MM.1S (cell line): Measurements from ENCODE around the gene KAT6B.

Experiments used
- DNase-seq: peaks from one replicate; pipeline ENCODE4 v3.0.0-alpha.2; 2015
- H2AFZ ChIP-seq: fragments of 300-600 bp; sonication (generic); 2 replicates; pipeline ENCODE4 v1.6.0; 2016; ENCODE audit warnings: antibody characterized with exemption, low read length
- H3F3A ChIP-seq: fragments of 300-600 bp; sonication (generic); 2 replicates; pipeline ENCODE4 v1.6.1; 2016; ENCODE audit warnings: mild to moderate bottlenecking, antibody characterized with exemption, low read length, moderate library complexity, mixed read lengths; ENCODE audit not compliant: insufficient read depth
- H3K27ac ChIP-seq: fragments of 300-600 bp; sonication (generic); 2 replicates; pipeline ENCODE4 v1.5.1; 2016; ENCODE audit warnings: mild to moderate bottlenecking, low read length
- H3K27me3 ChIP-seq: fragments of 300-600 bp; sonication (generic); replicated peaks from 2 replicates; pipeline ENCODE4 v1.6.0; 2016; ENCODE audit warnings: low read length; ENCODE audit not compliant: insufficient read depth
- H3K36me3 ChIP-seq: fragments of 300-600 bp; sonication (generic); replicated peaks from 2 replicates; pipeline ENCODE4 v1.6.1; 2016; ENCODE audit warnings: mild to moderate bottlenecking, low read length, mixed read lengths; ENCODE audit not compliant: insufficient read depth
- H3K4me1 ChIP-seq: fragments of 300-600 bp; sonication (generic); 2 replicates; pipeline ENCODE4 v1.6.1; 2016; ENCODE audit warnings: low read length, mixed read lengths
- H3K4me2 ChIP-seq: fragments of 300-600 bp; sonication (generic); 2 replicates; pipeline ENCODE4 v1.6.0; 2016; ENCODE audit warnings: low read depth, low read length
- H3K4me3 ChIP-seq: fragments of 300-600 bp; sonication (generic); 2 replicates; pipeline ENCODE4 v1.5.1; 2016; ENCODE audit warnings: low read length, mixed read lengths
- H3K79me2 ChIP-seq: fragments of 300-600 bp; sonication (generic); 2 replicates; pipeline ENCODE4 v1.6.1; 2016; ENCODE audit warnings: mixed run types, low read length, mixed read lengths
- H3K9ac ChIP-seq: fragments of 300-600 bp; sonication (generic); 2 replicates; pipeline ENCODE4 v1.6.1; 2016; ENCODE audit warnings: low read length, mixed read lengths
- H3K9me2 ChIP-seq: fragments of 300-600 bp; sonication (generic); replicated peaks from 2 replicates; pipeline ENCODE4 v1.6.1; 2016; ENCODE audit warnings: mild to moderate bottlenecking, low read length, mixed read lengths; ENCODE audit not compliant: insufficient read depth
- H3K9me3 ChIP-seq: fragments of 300-600 bp; sonication (generic); replicated peaks from 2 replicates; pipeline ENCODE4 v1.6.1; 2016; ENCODE audit warnings: mild to moderate bottlenecking, low read length, mixed read lengths; ENCODE audit not compliant: insufficient read depth
- H4K20me1 ChIP-seq: fragments of 300-600 bp; sonication (generic); 2 replicates; pipeline ENCODE4 v1.6.1; 2016; ENCODE audit warnings: mild to moderate bottlenecking, low read length, moderate library complexity, mixed read lengths; ENCODE audit not compliant: insufficient read depth
- CTCF ChIP-seq: fragments of 300-600 bp; sonication (generic); IDR thresholded peaks from 2 replicates; pipeline ENCODE4 v1.5.1; 2016; ENCODE audit warnings: antibody characterized with exemption, low read length, mixed read lengths
- EZH2 ChIP-seq: fragments of 300-600 bp; sonication (generic); optimal IDR thresholded peaks from 2 replicates; pipeline ENCODE3; 2017; ENCODE audit warnings: low read depth, mild to moderate bottlenecking, antibody characterized with exemption, low read length, mixed read lengths
- EZH2phosphoT487 ChIP-seq: fragments of 300-600 bp; sonication (generic); IDR thresholded peaks from 2 replicates; pipeline ENCODE4 v1.6.1; 2018; ENCODE audit warnings: antibody characterized with exemption, low read length

The KAT6B gene

GRCh38 chr10:74813381-74814259 lies 12.8 kb upstream of the KAT6B start:
- H3K9me3 ChIP-seq, result no peaks in the 10 kb centered on the region
- TF ChIP-seq CTCF (no peak), EZH2phosphoT487 (no peak), EZH2 (no peak)
- H3K4me1 ChIP-seq, result no peaks in the 10 kb centered on the region
- H3K27me3 ChIP-seq, result no peaks in the 10 kb centered on the region
- DNase-seq, result no peak
- no peak overlapping the region for H3K4me3 ChIP-seq
- no peaks in the 10 kb centered on the region for H3K79me2 ChIP-seq
- no peaks in the 10 kb centered on the region for H4K20me1 ChIP-seq
- H3K36me3 ChIP-seq, result no peaks in the 10 kb centered on the region
- H3K9ac ChIP-seq, result no peak overlapping the region
- H2AFZ ChIP-seq, result no peak overlapping the region
- no peak overlapping the region for H3K4me2 ChIP-seq
- no peak overlapping the region for H3K27ac ChIP-seq
- H3F3A ChIP-seq, result no peaks in the 10 kb centered on the region
- H3K9me2 ChIP-seq, result no peaks in the 10 kb centered on the region

- TF ChIP-seq EZH2phosphoT487 (no peak), CTCF (no peak), EZH2 (no peak)
- H3K9me3 ChIP-seq, result no peaks in the 10 kb centered on the region
- H3K4me2 ChIP-seq, result no peak overlapping the region
- no peak overlapping the region for H3K9ac ChIP-seq
- no peak overlapping the region for H3K27ac ChIP-seq
- no peaks in the 10 kb centered on the region for H3K27me3 ChIP-seq
- DNase-seq, result no peak
- H3K4me3 ChIP-seq, result no peak overlapping the region
- H3F3A ChIP-seq, result no peaks in the 10 kb centered on the region
- no peaks in the 10 kb centered on the region for H3K36me3 ChIP-seq
- no peaks in the 10 kb centered on the region for H3K9me2 ChIP-seq
- no peaks in the 10 kb centered on the region for H3K79me2 ChIP-seq
- no peaks in the 10 kb centered on the region for H3K4me1 ChIP-seq
- H2AFZ ChIP-seq, result no peak overlapping the region
- no peaks in the 10 kb centered on the region for H4K20me1 ChIP-seq
Measured at GRCh38 chr10:74814797-74815196, 11.6 kb upstream of the KAT6B start.

- Histone ChIP-seq H3K27ac (no peak overlapping the region), H3K4me2 (no peak overlapping the region)
Measured at GRCh38 chr10:74816824-74817498, 9.4 kb upstream of the KAT6B start.

More at GRCh38 chr10:74816824-74817498, 9.4 kb upstream of the KAT6B start:
- DNase-seq, result no peak
- Histone ChIP-seq H3K9ac (no peak overlapping the region), H3K4me3 (no peak overlapping the region), H3K9me3 (no peaks in the 10 kb centered on the region), H4K20me1 (no peaks in the 10 kb centered on the region), H3K4me1 (no peaks in the 10 kb centered on the region), H3K9me2 (no peaks in the 10 kb centered on the region), H2AFZ (no peak overlapping the region), H3K79me2 (no peaks in the 10 kb centered on the region), H3K27me3 (no peaks in the 10 kb centered on the region), H3K36me3 (no peaks in the 10 kb centered on the region), H3F3A (no peaks in the 10 kb centered on the region)
- TF ChIP-seq CTCF (no peak), EZH2phosphoT487 (no peak), EZH2 (no peak)
